Measurements from ENCODE around the gene TTC23.

TTC23 gene

DNA sequence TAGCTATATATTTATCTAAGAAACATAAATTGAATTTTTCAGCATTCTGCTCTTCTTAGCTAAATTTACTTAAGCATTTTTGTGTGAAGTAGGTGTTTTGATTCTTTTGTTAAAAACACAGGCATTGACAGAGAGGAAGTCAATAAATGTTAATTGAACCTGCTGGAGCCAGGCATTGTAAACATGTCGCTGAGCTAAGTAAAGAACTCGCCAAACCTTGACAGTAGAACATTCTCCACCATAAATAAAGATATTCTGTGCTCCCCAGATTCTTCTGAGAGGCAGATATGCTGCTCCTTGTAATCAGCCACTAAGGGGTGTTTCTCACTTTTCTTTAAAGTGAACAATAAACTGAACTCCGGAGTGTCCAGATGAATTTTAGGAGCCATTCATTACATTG, 106.1 kb downstream of the TTC23 start:
- Histone ChIP-seq H3K9me2 (replicated peaks; ENCODE audit: insufficient read depth, low read length) (no peaks in the 10 kb centered on the region), H3K9ac (ENCODE audit: low read length) (no peak overlapping the region), H2AFZ (ENCODE audit: low read length) (no peak overlapping the region), H3K4me3 (ENCODE audit: low read length) (no peak overlapping the region), H3F3A (ENCODE audit: insufficient read depth, low read length) (peaks cover 1% of the 10 kb centered on the region), H3K4me1 (ENCODE audit: low read length) (peaks cover 17% of the 10 kb centered on the region), H3K27ac (ENCODE audit: low read length) (no peak overlapping the region), H4K20me1 (ENCODE audit: insufficient read depth, low read length) (no peaks in the 10 kb centered on the region), H3K9me3 (replicated peaks; ENCODE audit: insufficient read depth, low read length) (no peaks in the 10 kb centered on the region), H3K36me3 (replicated peaks; ENCODE audit: insufficient read depth, low read length) (no peaks in the 10 kb centered on the region), H3K79me2 (ENCODE audit: low read length) (no peaks in the 10 kb centered on the region), H3K27me3 (replicated peaks; ENCODE audit: insufficient read depth, low read length) (no peaks in the 10 kb centered on the region), H3K4me2 (ENCODE audit: low read depth, low read length) (no peak overlapping the region)
- DNase-seq, result no peak
- TF ChIP-seq EZH2phosphoT487 (IDR thresholded peaks at IDR 0.05; ENCODE audit: low read length) (no peak), EZH2 (optimal IDR thresholded peaks at IDR 0.05; ENCODE audit: low read depth, low read length) (no peak)
- TF ChIP-seq, protein P1, sequence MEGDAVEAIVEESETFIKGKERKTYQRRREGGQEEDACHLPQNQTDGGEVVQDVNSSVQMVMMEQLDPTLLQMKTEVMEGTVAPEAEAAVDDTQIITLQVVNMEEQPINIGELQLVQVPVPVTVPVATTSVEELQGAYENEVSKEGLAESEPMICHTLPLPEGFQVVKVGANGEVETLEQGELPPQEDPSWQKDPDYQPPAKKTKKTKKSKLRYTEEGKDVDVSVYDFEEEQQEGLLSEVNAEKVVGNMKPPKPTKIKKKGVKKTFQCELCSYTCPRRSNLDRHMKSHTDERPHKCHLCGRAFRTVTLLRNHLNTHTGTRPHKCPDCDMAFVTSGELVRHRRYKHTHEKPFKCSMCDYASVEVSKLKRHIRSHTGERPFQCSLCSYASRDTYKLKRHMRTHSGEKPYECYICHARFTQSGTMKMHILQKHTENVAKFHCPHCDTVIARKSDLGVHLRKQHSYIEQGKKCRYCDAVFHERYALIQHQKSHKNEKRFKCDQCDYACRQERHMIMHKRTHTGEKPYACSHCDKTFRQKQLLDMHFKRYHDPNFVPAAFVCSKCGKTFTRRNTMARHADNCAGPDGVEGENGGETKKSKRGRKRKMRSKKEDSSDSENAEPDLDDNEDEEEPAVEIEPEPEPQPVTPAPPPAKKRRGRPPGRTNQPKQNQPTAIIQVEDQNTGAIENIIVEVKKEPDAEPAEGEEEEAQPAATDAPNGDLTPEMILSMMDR (IDR thresholded peaks at IDR 0.05; ENCODE audit: low read length), result no peak

DNA sequence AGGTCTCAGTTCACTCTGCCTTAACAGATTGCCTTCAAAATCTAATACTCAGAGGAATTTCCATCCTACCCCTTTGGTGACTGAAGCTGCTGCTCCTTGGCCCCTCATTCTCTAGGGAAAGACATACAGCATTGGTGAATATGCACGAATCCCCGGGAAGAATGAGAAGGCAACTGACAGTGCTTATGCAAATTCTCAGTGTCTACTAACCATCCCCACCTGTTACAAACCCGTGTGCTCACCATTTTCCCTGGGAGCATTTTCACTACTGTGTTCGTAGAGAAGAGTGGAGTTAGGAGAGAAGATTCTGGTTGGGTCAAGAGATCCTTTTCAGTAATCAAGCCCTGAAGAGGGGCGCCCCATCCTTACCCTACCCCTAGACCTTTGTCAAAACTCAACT, 106.8 kb downstream of the TTC23 start:
- H3K27ac ChIP-seq (ENCODE audit: low read length), result no peak overlapping the region
- no peak for DNase-seq
- H3K36me3 ChIP-seq (replicated peaks; ENCODE audit: insufficient read depth, low read length), result no peaks in the 10 kb centered on the region
- H2AFZ ChIP-seq (ENCODE audit: low read length), result 0 out of 2 replicates have a peak overlapping the region, but pooled peaks have one; percentile 30
- H3K4me1 ChIP-seq (ENCODE audit: low read length), result peaks cover 20% of the 10 kb centered on the region
- H3F3A ChIP-seq (ENCODE audit: insufficient read depth, low read length), result 0 out of 2 replicates have a peak, but pooled peaks cover under 1% of the 10 kb centered on the region
- H4K20me1 ChIP-seq (ENCODE audit: insufficient read depth, low read length), result no peaks in the 10 kb centered on the region
- H3K27me3 ChIP-seq (replicated peaks; ENCODE audit: insufficient read depth, low read length), result no peaks in the 10 kb centered on the region
- no peak overlapping the region for H3K4me3 ChIP-seq (ENCODE audit: low read length)
- no peak for TF ChIP-seq EZH2 (optimal IDR thresholded peaks at IDR 0.05; ENCODE audit: low read depth, low read length)
- TF ChIP-seq, protein P1 (IDR thresholded peaks at IDR 0.05; ENCODE audit: low read length), result no peak
- no peak for TF ChIP-seq EZH2phosphoT487 (IDR thresholded peaks at IDR 0.05; ENCODE audit: low read length)
- H3K4me2 ChIP-seq (ENCODE audit: low read depth, low read length), result no peak overlapping the region; the same call in 1 of the 2 replicates
- H3K79me2 ChIP-seq (ENCODE audit: low read length), result no peaks in the 10 kb centered on the region
- no peak overlapping the region for H3K9ac ChIP-seq (ENCODE audit: low read length)
- H3K9me2 ChIP-seq (replicated peaks; ENCODE audit: insufficient read depth, low read length), result no peaks in the 10 kb centered on the region
- H3K9me3 ChIP-seq (replicated peaks; ENCODE audit: insufficient read depth, low read length), result no peaks in the 10 kb centered on the region

DNA sequence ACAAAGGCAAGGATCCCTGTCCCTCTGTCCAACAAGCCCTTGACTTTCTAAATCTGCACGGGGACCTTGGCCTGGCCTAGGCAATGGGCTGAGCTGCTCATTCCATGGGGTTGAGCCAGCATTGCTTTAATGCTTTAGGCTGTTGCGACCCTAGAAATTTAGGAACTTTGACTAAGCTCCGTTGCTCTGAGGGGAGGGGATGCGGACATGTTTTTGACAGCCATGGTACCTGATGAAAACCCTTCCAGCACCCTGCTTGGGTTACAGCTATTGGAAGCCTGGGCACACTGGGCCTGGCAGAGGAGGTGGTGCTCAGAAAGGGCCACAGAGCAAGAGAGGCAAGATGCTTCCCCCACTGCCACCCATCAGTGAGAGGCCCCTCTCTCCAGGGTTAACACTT, 107.4 kb downstream of the TTC23 start:
- H3K27me3 ChIP-seq (replicated peaks; ENCODE audit: insufficient read depth, low read length), result no peaks in the 10 kb centered on the region
- no peaks in the 10 kb centered on the region for H4K20me1 ChIP-seq (ENCODE audit: insufficient read depth, low read length)
- 0 out of 2 replicates have a peak, but pooled peaks cover 3% of the 10 kb centered on the region for H3F3A ChIP-seq (ENCODE audit: insufficient read depth, low read length)
- H3K36me3 ChIP-seq (replicated peaks; ENCODE audit: insufficient read depth, low read length), result no peaks in the 10 kb centered on the region
- peaks cover 22% of the 10 kb centered on the region for H3K4me1 ChIP-seq (ENCODE audit: low read length)
- no peak for DNase-seq
- no peak for TF ChIP-seq EZH2 (optimal IDR thresholded peaks at IDR 0.05; ENCODE audit: low read depth, low read length)
- TF ChIP-seq EZH2phosphoT487 (IDR thresholded peaks at IDR 0.05; ENCODE audit: low read length), result no peak
- TF ChIP-seq, protein P1 (IDR thresholded peaks at IDR 0.05; ENCODE audit: low read length), result no peak
- H3K4me3 ChIP-seq (ENCODE audit: low read length), result no peak overlapping the region
- no peak overlapping the region for H3K27ac ChIP-seq (ENCODE audit: low read length)
- no peaks in the 10 kb centered on the region for H3K79me2 ChIP-seq (ENCODE audit: low read length)
- no peak overlapping the region for H2AFZ ChIP-seq (ENCODE audit: low read length)
- H3K9me2 ChIP-seq (replicated peaks; ENCODE audit: insufficient read depth, low read length), result no peaks in the 10 kb centered on the region
- H3K9ac ChIP-seq (ENCODE audit: low read length), result no peak overlapping the region
- no peak overlapping the region for H3K4me2 ChIP-seq (ENCODE audit: low read depth, low read length)
- H3K9me3 ChIP-seq (replicated peaks; ENCODE audit: insufficient read depth, low read length), result no peaks in the 10 kb centered on the region

Measured in MM.1S (cell line).